Upper lobe of left lung (tissue), 6 donors: ENCODE measurements around the gene GNB1L. TPM values are rescaled to one million over a fixed set of nuclear protein-coding genes. Genes with fewer than 3 reads are reported as not detected.
"Not testable (repeated sequence)": the region's sequence is repeated elsewhere in the genome, so short reads cannot be mapped to it uniquely, and the experiment has no call there.

ENCODE experiments used
- ATAC-seq, 2 donors: fragments of 200-7000 bp; cut with Tn5 transposase; one replicate each; pipeline ENCODE4 v1.9.1; 2022; ENCODE audit warnings: mild to moderate bottlenecking in 2 of 2, moderate library complexity in 2 of 2; ENCODE audit not compliant: low FRiP score in 2 of 2
- DNase-seq, 2 donors: peaks; one replicate each; pipeline ENCODE4 v3.0.0-alpha.2; 2019 to 2020
- H3K27ac ChIP-seq, 4 donors: fragments of 200-600 bp; sonication (generic); one replicate each; pipeline ENCODE4 v1.5.1; 2016 to 2019
- H3K27me3 ChIP-seq, 4 donors: fragments of 200-600 bp; sonication (generic); one replicate each; pipeline ENCODE4 v1.5.1; 2017 to 2019
- H3K36me3 ChIP-seq, 4 donors: fragments of 200-600 bp; sonication (generic); one replicate each; pipeline ENCODE4 v1.5.1; 2016 to 2019
- H3K4me1 ChIP-seq, 4 donors: fragments of 200-600 bp; sonication (generic); one replicate each; pipeline ENCODE4 v1.5.1; 2018 to 2019
- H3K4me3 ChIP-seq, 4 donors: fragments of 200-600 bp; sonication (generic); one replicate each; pipeline ENCODE4 v1.5.1; 2017 to 2019; ENCODE audit warnings: mild to moderate bottlenecking in 2 of 4, moderate library complexity in 1 of 4
- H3K9me3 ChIP-seq, 4 donors: fragments of 200-600 bp; sonication (generic); one replicate each; pipeline ENCODE4 v1.5.1; 2018 to 2019
- EP300 ChIP-seq, 4 donors: sonication (generic); formaldehyde crosslinking; IDR thresholded peaks; one replicate each; pipeline ENCODE4 v1.5.1; 2017; ENCODE audit warnings: antibody characterized with exemption in 4 of 4, control low read depth in 2 of 4
- POLR2A ChIP-seq, 4 donors: fragments of 450-650 bp; IDR thresholded peaks; one replicate each; pipeline ENCODE4 v1.5.1; 2016 to 2017; ENCODE audit warnings: antibody characterized with exemption in 4 of 4, mild to moderate bottlenecking in 2 of 4
- POLR2AphosphoS5 ChIP-seq, 2 donors: sonication (generic); formaldehyde crosslinking; IDR thresholded peaks; one replicate each; pipeline ENCODE4 v1.5.1; 2017; ENCODE audit warnings: antibody characterized with exemption in 2 of 2
- WGBS, 2 donors: methylation state at CpG; one replicate each; pipeline ENCODE4 v1.1.5; 2017 to 2018; 5-methylcytosine and 5-hydroxymethylcytosine counted together
- total RNA-seq, 6 donors: library from RNA; depleted of rRNA in 4 of 6; stranded (reverse); fragments of >200 nt in 4 of 6; gene quantifications; one replicate each; pipeline versions ENCODE4 v1.1.0 to v1.2.1, GENCODE V29; 2016 to 2021
- TF ChIP-seq, protein P1 (sequence below), 6 experiments: fragments of 450-650 bp in 4 of 6; fragments of 200-600 bp in 2 of 6; sonication (generic) in 2 of 6; IDR thresholded peaks; one replicate each; pipeline ENCODE4 v1.5.1; 2016 to 2019; ENCODE audit warnings: antibody characterized with exemption in 6 of 6
- donor health status: DM: no; HTN: no; CAD: no; lungs with moderate emphysema.
- donor health status: DM: no; HTN: yes; CAD: no; lungs with severe emphysema.

The GNB1L gene
- total RNA-seq, 6 donors from 2014 or later: 0.78 to 11.1 (median 6.8) TPM

DNA sequence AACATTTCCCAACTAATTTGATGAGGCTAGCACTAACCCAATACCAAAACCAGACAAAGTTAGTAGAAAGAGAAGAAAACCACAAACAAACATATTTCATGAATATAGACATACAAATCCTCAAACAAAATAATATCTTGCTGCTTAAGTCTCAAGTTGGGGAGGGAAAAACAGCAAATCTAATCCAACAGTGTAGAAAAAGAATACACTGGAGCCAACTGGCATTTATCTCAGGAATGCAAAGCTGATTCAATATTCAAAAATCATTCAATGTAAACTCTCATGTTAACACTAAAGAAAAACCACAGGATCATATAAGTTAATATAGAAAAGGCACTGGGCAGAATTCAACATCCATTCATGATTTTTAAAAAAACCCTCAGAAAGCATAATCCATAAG lies 18.2 kb downstream of the GNB1L start:
- ATAC-seq: no peak

DNA sequence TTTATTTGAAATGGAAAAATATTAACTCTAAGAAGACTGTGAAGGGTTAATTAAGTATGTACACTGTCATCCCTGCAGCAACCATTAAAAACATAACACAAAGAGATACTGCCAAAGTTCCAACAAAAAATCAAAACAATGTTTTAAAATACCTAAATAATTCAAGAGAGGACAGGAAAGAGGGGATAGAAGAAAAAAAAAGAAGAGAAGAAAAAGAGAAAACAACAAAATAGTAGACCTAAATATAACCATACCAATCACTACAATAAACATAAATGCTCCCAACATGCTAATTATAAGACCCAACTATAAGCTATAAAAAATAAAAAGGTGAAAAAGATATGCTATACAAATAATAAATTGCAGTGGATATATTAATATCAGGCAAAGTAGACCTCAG lies 20.1 kb downstream of the GNB1L start:
- no peak for ATAC-seq
- no peak overlapping the region for H3K4me3 ChIP-seq
- no peak overlapping the region for H3K27ac ChIP-seq
- H3K27me3 ChIP-seq: no peaks in the 10 kb centered on the region
- TF ChIP-seq POLR2A (IDR thresholded peaks at IDR 0.05) (no peak), POLR2AphosphoS5 (IDR thresholded peaks at IDR 0.05) (no peak), EP300 (IDR thresholded peaks at IDR 0.05) (no peak)
- no peaks in the 10 kb centered on the region for H3K36me3 ChIP-seq
- H3K9me3 ChIP-seq: no peaks in the 10 kb centered on the region
- H3K4me1 ChIP-seq: no peaks in the 10 kb centered on the region
- no peak for DNase-seq

More for the DNA sequence above, 18.2 kb downstream of the GNB1L start:
- TF ChIP-seq POLR2AphosphoS5 (IDR thresholded peaks at IDR 0.05): no peak
- TF ChIP-seq EP300 (IDR thresholded peaks at IDR 0.05): no peak
- TF ChIP-seq, protein P1, sequence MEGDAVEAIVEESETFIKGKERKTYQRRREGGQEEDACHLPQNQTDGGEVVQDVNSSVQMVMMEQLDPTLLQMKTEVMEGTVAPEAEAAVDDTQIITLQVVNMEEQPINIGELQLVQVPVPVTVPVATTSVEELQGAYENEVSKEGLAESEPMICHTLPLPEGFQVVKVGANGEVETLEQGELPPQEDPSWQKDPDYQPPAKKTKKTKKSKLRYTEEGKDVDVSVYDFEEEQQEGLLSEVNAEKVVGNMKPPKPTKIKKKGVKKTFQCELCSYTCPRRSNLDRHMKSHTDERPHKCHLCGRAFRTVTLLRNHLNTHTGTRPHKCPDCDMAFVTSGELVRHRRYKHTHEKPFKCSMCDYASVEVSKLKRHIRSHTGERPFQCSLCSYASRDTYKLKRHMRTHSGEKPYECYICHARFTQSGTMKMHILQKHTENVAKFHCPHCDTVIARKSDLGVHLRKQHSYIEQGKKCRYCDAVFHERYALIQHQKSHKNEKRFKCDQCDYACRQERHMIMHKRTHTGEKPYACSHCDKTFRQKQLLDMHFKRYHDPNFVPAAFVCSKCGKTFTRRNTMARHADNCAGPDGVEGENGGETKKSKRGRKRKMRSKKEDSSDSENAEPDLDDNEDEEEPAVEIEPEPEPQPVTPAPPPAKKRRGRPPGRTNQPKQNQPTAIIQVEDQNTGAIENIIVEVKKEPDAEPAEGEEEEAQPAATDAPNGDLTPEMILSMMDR (IDR thresholded peaks at IDR 0.05): no peak
- no peak for TF ChIP-seq POLR2A (IDR thresholded peaks at IDR 0.05)
- Histone ChIP-seq H3K27me3 (no peaks in the 10 kb centered on the region), H3K36me3 (no peaks in the 10 kb centered on the region), H3K27ac (no peak overlapping the region), H3K9me3 (no peaks in the 10 kb centered on the region), H3K4me3 (no peak overlapping the region), H3K4me1 (no peaks in the 10 kb centered on the region)
- DNase-seq: no peak

DNA sequence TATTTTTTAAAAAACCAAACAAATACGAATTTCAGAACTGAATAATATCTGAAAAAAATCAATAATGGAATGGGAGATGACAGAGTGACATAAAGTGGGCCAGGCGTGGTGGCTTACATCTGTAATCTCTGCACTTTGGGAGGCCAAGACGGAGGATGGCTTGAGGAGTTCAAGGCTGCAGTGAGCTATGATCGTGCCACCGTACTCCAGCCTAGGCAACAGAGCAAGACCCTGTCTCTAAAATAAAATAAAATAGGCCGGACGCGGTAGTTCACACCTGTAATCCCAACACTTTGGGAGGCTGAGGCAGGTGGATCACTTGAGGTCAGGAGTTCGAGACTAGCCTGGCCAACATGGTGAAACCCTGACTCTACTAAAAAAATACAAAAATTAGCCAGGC lies 21.3 kb downstream of the GNB1L start:
- 93 to 95% methylated on average over 9 of the region's 9 CpGs for WGBS, 2 donors
- not testable (repeated sequence) for H3K9me3 ChIP-seq, ATAC-seq, H3K4me3 ChIP-seq, H3K27ac ChIP-seq, H3K4me1 ChIP-seq, H3K36me3 ChIP-seq, H3K27me3 ChIP-seq, DNase-seq

DNA sequence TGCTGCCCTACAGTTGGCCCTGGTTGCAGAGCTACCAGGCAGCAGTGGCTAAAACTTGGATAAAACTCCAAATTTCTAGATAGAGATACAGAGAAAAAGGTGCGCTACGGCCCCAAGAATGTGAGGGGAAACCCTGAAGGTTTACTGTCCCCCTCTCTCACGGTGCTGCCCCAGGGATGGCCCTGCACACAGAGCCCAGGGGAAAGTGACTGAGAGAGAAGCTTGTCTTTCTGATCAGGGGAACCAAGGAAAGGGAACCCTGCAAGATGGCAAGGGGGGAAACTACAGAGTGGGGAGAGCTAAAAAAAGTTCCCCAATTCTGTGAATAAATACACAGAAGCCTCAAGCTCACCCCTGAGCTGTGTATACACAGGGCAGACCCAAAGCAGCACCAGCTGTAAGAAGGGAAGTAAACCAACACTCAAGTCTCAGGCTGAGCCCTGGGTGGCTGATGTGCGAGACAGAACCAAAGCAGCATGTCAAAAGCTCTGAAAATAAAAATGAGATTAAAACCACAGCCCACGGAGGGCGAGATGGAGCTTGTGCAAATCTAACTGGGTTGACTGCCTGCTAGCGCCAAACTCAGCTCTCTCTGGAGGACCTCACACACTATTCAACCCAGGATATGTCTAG lies 22.1 kb downstream of the GNB1L start:
- Histone ChIP-seq H3K27me3 (no peaks in the 10 kb centered on the region), H3K36me3 (no peaks in the 10 kb centered on the region), H3K27ac (no peak overlapping the region), H3K9me3 (no peaks in the 10 kb centered on the region), H3K4me1 (no peaks in the 10 kb centered on the region), H3K4me3 (no peak overlapping the region)
- 71 to 72% methylated on average over 7 of the region's 7 CpGs for WGBS, 2 donors
- no peak for DNase-seq
- ATAC-seq: no peak
- TF ChIP-seq POLR2AphosphoS5 (IDR thresholded peaks at IDR 0.05) (no peak), POLR2A (IDR thresholded peaks at IDR 0.05) (no peak), EP300 (IDR thresholded peaks at IDR 0.05) (no peak)
- TF ChIP-seq, protein P1 (IDR thresholded peaks at IDR 0.05): no peak

DNA sequence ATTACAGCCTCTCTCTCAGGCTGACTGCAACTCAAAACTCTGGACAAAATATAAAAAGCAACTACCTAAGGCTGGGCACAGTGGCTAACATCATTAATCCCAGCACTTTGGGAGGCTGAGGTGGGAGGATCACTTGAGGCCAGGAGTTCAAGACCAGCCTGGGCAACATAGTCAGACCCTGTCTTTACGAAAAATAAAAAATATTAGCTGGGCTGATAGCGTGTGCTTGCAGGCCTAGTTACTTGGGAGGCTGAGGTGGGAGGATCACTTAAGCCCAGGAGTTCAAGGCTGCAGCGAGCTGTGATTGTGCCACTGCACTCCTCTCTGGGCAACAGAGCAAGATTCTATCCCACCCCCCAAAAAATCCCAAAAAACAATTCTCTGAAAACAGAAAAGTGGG lies 22.7 kb downstream of the GNB1L start:
- H3K9me3 ChIP-seq, H3K4me1 ChIP-seq, DNase-seq, H3K4me3 ChIP-seq, ATAC-seq, H3K27me3 ChIP-seq, H3K27ac ChIP-seq, H3K36me3 ChIP-seq: not testable (repeated sequence)
- WGBS, 2 donors: 96 to 98% methylated on average over 3 of the region's 3 CpGs

DNA sequence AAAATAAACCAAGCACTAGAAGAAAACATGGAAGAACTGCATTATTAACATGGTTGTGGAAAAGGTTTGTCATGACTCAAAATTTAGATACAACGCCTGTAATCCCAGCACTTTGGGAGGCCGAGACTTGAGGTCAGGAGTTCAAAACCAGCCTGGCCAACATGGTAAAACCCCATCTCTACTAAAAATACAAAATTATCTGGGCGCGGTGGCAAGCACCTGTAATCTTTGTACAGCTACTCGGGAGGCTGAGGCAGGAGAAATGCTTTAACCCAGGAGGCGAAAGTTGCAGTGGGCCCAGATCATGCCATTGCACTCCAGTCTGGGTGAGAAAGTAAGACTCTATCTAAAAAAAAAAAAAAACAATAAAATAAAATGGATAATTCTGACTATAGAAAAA lies 23.7 kb downstream of the GNB1L start:
- Histone ChIP-seq H3K4me1 (no peaks in the 10 kb centered on the region), H3K36me3 (no peaks in the 10 kb centered on the region), H3K27ac (no peak overlapping the region), H3K9me3 (no peaks in the 10 kb centered on the region), H3K4me3 (no peak overlapping the region), H3K27me3 (no peaks in the 10 kb centered on the region)
- no peak for TF ChIP-seq EP300 (IDR thresholded peaks at IDR 0.05)
- TF ChIP-seq POLR2AphosphoS5 (IDR thresholded peaks at IDR 0.05): no peak
- DNase-seq (no peak), ATAC-seq (no peak)
- 90 to 97% methylated on average over 6 of the region's 6 CpGs for WGBS, 2 donors

DNA sequence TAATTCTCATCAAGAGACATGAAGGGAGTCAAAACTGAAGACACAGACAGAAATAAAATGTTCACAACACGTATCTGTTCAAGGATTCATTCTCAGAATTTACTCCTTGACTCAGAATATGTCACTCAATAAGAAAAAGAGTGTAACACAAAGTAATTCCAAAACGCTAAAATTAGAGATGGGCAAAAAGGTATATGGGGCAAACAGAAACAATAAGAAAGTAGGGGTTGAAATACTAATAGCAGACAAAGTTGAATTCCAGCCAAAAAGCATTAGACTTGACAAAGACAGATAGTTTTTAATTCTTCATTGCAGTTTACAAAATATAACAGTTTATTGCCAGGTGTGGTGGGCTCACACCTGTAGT lies 26.7 kb downstream of the GNB1L start:
- Histone ChIP-seq H3K4me1 (peaks cover 0 to 4% (median 0%) of the 10 kb centered on the region in 4 donors), H3K27ac (no peak overlapping the region), H3K9me3 (no peaks in the 10 kb centered on the region), H3K4me3 (no peak overlapping the region), H3K27me3 (no peaks in the 10 kb centered on the region), H3K36me3 (no peaks in the 10 kb centered on the region)
- TF ChIP-seq, protein P1 (IDR thresholded peaks at IDR 0.05): no peak
- TF ChIP-seq EP300 (IDR thresholded peaks at IDR 0.05): no peak
- no peak for TF ChIP-seq POLR2AphosphoS5 (IDR thresholded peaks at IDR 0.05)
- TF ChIP-seq POLR2A (IDR thresholded peaks at IDR 0.05): no peak
- DNase-seq: no peak
- ATAC-seq: no peak
- WGBS, 2 donors: 82 to 90% methylated on average over 2 of the region's 2 CpGs
